HK-2 (cell line): ENCODE measurements around the gene ZG16B.

Experiments
- DNase-seq: peaks from one replicate; pipeline ENCODE4 v3.0.0-alpha.2; 2018; ENCODE audit not compliant: unreplicated experiment

ZG16B gene

GRCh38 chr16:2845116-2845515 is 15.0 kb downstream of the ZG16B start:
- DNase-seq = no peak

DNA sequence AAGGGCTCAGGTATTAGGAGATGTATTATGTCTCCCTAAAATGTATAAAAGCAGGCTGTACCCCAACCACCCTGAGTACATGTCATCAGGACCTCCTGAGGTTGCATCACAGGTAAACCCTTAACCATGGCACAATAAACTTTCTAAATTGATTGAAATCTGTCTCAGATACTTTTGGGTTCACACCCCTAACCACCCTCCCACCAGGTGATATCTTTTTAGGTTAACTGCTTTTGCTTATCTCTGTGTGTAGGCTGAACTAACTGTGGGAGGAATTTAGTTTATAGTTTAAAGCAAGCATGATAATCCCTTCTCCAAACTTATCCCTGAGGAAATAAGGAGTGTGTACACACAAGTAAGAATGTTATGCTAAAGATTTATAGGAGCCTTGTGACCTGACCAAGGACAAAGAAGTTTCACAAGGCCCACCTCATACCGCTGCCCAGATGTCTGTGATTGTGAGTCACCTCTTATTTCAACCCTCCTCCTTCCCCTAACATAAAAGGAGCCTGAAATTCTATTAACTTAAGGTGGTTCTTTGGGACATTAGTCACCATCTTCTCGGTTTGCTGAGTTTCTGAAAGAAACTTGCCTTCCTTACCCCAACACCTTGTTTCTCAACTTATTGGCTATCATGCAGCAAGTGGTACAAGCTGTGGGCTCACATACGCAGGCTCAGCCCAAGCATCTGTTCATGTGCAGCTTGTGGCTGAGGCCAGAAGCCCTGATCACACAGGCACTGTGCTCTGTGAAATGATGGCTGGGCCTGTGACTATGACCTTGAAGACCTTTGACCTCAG is 16.6 kb downstream of the ZG16B start:
- DNase-seq = no peak

- DNase-seq = no peak
Observed at GRCh38 chr16:2848933-2849725, 19.0 kb downstream of the ZG16B start.

DNA sequence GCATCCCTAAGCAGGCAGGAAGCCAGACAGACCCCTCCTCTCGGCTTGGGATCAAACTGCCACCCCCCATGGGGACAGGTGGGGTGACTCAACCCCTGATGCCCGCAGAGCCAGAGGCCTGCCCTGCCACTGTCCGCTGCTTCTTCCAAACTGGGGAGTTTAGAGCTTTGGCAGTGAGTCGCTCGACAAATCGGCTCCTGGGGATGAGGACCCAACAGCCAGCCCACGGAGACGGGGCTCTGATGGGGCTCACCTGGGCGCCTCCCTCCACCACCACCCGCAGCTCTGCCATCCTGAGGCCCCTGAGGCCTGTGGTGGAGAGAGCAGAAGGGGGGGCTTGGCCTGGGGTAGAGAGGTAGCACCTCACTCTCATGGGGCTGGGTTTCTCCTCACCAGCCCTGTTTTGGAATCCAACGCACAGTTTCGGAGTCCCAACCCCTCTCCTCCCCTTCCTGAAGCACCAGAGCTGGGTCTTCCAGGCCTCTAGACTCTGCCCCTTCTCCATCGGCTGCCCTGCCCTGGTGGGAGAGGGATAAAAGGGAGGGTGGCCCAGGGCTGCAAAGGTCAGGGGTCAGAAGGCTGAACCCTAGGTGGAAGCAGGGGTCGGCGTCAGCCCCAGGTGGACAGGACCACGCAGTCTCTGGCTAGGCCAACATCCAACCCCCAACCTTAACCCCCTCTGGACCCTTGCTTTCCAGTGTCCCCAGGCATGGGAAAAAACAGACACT is 22.1 kb downstream of the ZG16B start:
- DNase-seq = no peak

DNA sequence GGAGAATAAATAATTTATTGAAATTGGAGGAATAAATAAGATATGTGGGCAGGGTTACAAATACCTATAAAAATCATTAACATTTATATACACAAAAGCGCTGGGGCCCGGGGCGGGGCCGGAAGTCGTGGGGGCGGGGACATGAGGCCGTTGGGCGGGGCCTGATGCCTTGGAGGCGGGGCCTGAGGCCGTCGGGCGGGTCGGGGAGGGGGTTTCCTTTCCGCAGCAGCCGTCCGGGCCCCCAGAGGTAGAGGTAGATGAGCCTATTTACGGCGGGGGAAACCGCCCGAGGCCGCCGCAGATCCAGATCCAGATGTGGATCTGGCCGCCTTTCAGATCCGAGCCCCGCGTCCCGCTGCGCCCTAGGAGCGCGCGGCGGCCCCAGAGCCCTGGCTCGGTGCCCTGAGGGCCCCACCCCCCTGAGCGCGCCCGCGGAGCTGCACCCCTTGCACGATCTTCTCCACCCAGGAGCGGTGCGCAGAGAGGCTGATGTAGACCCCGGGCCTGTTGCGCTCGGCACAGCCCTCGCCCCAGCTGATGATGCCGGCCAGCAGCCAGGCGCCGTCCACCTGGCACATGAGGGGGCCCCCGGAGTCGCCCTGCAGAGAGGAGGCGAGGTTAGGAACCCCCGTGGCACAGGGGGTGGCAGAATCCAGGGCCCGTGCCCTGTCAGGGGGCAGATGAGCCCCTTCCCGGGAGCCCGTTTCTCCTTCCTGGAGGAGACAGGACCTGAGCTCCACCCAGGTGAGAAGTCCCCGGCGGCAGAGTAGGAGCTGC is 22.8 kb downstream of the ZG16B start:
- DNase-seq = no peak

DNA sequence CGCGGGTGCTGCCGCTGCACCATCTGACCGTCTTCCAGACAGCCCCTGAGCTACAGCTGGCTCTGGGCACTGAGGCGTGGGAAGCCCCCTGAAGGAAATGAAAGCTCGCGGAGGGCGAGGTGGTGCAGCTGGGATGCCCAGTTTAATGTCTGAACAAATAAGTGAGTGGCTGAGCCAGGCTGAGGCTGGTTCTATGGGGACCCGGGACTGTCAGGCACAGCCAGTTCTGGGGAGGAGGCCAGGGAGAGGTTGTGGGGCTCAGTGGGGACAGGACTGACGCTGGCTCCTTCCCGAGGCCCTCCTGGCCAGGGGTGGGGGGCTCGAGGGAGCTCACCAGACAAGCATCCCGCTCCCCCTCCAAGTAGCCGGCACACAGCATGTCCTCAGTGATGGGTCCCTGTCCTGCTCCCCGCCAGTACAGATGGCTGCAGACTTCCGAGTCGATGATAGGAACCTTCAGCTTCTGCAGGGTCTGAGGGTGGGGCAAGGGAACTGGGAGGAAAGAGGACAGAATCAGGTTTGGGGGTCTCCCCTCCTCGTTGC is 23.5 kb downstream of the ZG16B start:
- DNase-seq = no peak

GRCh38 chr16:2854700-2855309 is 24.7 kb downstream of the ZG16B start:
- no peak for DNase-seq

DNA sequence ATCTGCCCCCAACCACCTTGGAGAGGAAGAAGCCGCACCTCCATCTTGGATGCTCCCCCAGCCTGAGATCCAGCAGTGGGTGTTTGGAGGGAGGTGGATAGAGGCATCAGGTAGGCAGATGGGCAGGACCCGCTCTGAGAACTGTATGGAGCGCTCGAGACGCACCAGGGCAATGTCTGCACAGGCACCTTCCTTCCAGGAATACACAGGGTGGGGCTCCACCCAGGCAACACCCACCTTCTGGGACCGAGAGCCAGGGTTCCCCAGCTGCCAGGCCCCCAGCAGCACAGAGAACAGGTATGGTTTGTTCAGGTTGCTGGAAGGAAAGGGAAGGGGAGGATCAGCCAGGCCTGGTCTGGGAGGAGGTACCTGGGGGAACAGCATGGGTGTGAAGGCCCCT is 25.4 kb downstream of the ZG16B start:
- no peak for DNase-seq

- DNase-seq = no peak
Observed at GRCh38 chr16:2856061-2856670, 26.1 kb downstream of the ZG16B start.

- no peak for DNase-seq
Observed at GRCh38 chr16:2856686-2857450, 26.8 kb downstream of the ZG16B start.

- DNase-seq = no peak
Observed at GRCh38 chr16:2857451-2858244, 27.5 kb downstream of the ZG16B start, which contains the start of gene PRSS22. PRSS22 (minus strand) TSS chr16:2858170; CDS start chr16:2858104, 66 bp downstream.

DNA sequence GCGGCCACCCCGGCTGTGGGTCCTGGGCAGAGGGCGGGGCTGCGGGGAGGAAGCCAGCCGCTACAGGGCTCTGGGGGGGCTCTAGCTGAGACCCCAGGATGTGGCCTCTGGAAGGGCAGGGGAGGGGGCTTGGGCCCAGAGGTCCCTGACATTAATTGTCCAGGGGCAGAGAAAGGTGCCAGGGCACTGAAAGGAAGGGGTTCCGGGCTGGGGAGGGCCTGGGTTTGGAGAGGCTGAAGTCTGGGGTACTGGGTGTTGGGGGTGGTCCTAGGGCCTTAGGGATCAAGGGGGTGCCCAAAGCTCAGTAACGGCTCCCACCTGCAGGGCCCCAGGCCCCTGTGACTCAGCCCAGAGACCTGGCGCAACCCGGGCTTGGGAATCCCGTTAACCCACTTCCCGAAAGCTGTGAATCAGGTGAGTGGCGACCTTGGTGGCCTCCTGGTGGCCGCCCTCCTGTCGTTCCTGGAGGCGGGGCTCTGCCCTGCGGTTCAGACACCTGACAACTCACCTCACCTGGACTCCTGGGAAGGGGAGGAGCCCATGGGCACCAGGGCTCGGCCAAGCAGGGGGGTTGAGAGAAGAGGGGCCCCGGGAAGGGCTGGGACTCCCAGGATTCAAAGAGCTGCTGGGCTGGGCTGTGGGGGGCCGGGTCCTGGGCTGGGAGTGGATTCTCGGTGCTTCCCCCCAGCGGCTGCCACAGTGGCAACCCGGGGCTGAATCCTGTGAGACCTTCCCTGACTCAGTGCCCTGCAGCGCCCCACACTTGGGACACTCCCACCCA is 28.3 kb downstream of the ZG16B start:
- no peak for DNase-seq

GRCh38 chr16:2859686-2860265 is 29.7 kb downstream of the ZG16B start:
- no peak for DNase-seq

DNA sequence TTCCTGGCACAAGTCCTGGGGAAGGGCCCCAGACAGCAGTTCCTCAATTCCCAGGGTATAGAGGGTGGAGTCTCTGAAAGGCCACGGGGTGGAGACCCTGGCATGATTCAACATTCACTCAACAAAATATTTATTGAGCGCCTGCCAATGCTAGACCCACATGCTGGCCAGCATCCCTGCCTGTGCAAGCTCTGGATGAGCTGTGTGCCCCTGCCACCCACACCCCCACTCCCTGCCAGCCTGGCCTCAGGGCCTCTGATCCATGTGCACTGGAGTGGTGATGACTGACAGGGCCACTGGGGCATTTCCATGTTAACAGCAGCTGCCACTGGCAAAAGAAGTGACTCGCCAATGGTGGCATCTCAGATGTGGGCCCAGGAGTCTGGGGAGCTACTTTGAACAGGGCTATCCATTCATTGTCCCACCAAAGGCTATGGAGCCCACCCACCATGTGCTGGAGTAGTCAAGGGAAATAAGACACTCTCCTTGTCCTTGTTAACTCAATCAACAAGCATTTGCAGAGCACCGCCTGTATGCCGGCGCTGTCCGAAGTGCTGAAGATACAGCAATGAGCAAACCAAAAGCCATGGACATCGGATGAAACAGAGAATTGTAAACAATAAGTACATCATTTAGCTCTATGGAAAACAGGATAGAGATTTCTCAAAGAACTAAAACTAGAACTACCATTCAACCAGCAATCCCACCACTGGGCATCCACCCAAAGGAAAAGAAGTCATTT is 30.9 kb downstream of the ZG16B start:
- DNase-seq = no peak

- no peak for DNase-seq
Observed at GRCh38 chr16:2865651-2866050, 35.5 kb downstream of the ZG16B start.

GRCh38 chr16:2866431-2866830 is 36.3 kb downstream of the ZG16B start:
- DNase-seq = no peak

GRCh38 chr16:2867661-2867986 is 37.5 kb downstream of the ZG16B start:
- DNase-seq = no peak
